ENCODE data around the gene MAPK11.

Gene MAPK11

GRCh38 chr22:50270666-50271394 is 650 bp upstream of the MAPK11 start:
- TF ChIP-seq, protein P1, sequence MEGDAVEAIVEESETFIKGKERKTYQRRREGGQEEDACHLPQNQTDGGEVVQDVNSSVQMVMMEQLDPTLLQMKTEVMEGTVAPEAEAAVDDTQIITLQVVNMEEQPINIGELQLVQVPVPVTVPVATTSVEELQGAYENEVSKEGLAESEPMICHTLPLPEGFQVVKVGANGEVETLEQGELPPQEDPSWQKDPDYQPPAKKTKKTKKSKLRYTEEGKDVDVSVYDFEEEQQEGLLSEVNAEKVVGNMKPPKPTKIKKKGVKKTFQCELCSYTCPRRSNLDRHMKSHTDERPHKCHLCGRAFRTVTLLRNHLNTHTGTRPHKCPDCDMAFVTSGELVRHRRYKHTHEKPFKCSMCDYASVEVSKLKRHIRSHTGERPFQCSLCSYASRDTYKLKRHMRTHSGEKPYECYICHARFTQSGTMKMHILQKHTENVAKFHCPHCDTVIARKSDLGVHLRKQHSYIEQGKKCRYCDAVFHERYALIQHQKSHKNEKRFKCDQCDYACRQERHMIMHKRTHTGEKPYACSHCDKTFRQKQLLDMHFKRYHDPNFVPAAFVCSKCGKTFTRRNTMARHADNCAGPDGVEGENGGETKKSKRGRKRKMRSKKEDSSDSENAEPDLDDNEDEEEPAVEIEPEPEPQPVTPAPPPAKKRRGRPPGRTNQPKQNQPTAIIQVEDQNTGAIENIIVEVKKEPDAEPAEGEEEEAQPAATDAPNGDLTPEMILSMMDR (IDR thresholded peaks at IDR 0.05; ENCODE audit: borderline replicate concordance, insufficient read depth, low read depth, low read length): no peak
- H3K4me3 ChIP-seq (ENCODE audit: low read depth, low read length): peak overlapping the region; percentile 60

- TF ChIP-seq, protein P1 (IDR thresholded peaks at IDR 0.05; ENCODE audit: borderline replicate concordance, insufficient read depth, low read depth, low read length): no peak
- peak overlapping the region; percentile 60 for H3K4me3 ChIP-seq (ENCODE audit: low read depth, low read length)
Observed at GRCh38 chr22:50269573-50269969, 609 bp downstream of the MAPK11 start.

DNA sequence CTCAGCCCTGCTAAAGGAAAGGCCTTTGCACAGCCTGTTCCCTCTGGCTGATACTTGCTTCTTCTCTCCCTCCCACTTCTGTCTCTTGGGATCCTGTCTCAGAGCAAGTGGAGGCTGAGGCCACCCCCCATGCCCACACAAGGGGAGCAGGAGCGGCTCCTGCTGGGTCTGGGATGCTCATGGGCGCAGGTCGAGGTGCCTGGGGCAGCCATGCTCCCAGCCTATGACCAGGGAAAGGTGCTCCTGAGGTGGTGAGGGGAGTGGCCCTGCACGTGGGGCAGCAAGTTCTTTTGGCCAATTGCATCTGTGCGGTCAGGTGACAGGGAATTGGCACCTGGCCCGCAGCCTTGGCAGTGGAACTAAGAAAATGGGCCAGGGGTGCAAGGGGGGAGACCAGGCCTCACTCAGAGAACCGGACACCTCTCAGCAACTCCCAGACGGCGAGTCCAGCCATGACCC is 1.5 kb downstream of the MAPK11 start:
- H3K4me3 ChIP-seq (ENCODE audit: low read depth, low read length): no peak overlapping the region
- TF ChIP-seq, protein P1 (IDR thresholded peaks at IDR 0.05; ENCODE audit: borderline replicate concordance, insufficient read depth, low read depth, low read length): no peak

DNA sequence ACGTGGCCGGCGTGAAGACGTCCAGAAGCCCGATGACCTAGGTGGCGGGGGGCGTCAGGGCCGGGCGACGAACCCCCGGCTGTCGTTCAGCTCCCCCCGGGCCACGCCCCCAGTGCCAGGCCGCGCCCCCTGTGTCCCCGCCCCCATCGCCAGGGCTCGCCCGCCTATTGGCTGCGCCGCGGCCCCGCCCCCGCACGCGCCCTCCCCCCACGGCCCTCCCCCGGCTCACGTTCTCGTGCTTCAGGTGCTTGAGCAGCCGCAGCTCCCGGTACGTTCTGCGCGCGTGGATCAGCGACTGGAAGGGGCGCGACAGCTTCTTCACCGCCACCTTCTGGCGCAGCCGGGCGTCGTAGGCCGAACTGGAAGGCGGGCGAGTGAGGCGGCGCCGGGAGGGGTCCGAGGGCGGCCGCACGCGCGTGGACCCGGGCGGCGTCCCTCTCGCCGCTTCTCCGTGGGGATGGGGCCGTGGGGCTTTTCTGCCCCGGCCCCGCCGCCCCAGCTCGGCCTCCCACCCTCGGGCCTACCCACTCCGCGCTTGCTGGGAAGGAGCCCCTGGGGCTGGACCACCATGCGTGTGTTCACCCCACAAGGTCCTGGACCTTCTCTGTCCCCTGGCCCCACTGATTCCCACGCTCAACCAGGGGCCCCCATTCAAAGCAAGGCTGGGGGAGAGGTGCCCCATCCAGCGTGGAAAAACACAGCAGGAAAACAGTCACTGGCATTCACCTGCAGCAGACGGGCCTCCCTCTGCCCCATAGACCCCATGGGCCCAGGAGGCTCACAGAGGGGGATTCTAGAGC is 2.4 kb downstream of the MAPK11 start:
- TF ChIP-seq, protein P1 (IDR thresholded peaks at IDR 0.05; ENCODE audit: borderline replicate concordance, insufficient read depth, low read depth, low read length): 0 out of 2 replicates have a peak, but pooled peaks have one; percentile 22
- no peak overlapping the region for H3K4me3 ChIP-seq (ENCODE audit: low read depth, low read length)

DNA sequence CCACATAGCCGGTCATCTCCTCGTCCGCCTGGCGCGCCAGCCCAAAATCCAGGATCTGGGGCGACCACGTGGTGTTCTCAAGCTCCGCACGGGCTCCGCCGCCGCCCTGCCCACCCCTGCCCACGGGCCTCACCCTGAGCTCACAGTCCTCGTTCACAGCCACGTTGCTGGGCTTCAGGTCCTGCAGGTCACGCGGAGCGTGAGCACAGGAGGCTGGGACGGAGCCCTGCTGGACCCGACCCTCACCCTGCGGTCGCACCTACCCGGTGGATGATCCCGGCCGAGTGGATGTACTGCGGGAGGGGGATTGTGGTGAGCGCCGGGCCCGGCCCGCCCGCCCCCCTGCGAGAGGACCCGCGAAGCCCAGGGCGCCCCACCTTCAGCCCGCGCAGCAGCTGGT is 3.2 kb downstream of the MAPK11 start:
- no peak overlapping the region for H3K4me3 ChIP-seq (ENCODE audit: low read depth, low read length)
- TF ChIP-seq, protein P1 (IDR thresholded peaks at IDR 0.05; ENCODE audit: borderline replicate concordance, insufficient read depth, low read depth, low read length): no peak

GRCh38 chr22:50264946-50265669 is 5.1 kb downstream of the MAPK11 start:
- no peak overlapping the region for H3K4me3 ChIP-seq (ENCODE audit: low read depth, low read length)
- TF ChIP-seq, protein P1 (IDR thresholded peaks at IDR 0.05; ENCODE audit: borderline replicate concordance, insufficient read depth, low read depth, low read length): no peak

Data from GM12875 (cell line).